HCT116 (cell line): Measurements from ENCODE around the gene ARMH3. TPM values are rescaled to one million over a fixed set of nuclear protein-coding genes. Genes with fewer than 3 reads are reported as not detected.

Experiments used
- ATAC-seq: fragments of 200-7000 bp; cut with Tn5 transposase; 2 replicates; pipeline ENCODE4 v1.9.1; 2020; ENCODE audit warnings: mild to moderate bottlenecking, moderate library complexity
- BruUV-seq: library from RNA; stranded (reverse); fragments of 400-500 nt; replicated peaks from 2 replicates; lab custom pipeline; 2021; lab: Mats Ljungman, UMichigan
- CTCF ChIA-PET: fragments of 300-600 bp; sonication (Branson Sonifier 250); formaldehyde crosslinking; loops from one replicate; lab custom pipeline; 2021; ENCODE audit warnings: antibody characterized with exemption; lab: Charles Lee
- POLR2A ChIA-PET: fragments of 300-600, 350-600 bp; sonication (Branson Sonifier 250); formaldehyde crosslinking; loops from one replicate; lab custom pipeline; 2021; ENCODE audit warnings: antibody characterized with exemption; lab: Charles Lee
- RAD21 ChIA-PET, 2 experiments: fragments of 300-600 bp; sonication (Branson Sonifier 250); formaldehyde crosslinking; loops; one replicate each; lab custom pipeline; 2023; ENCODE audit warnings: low total read pairs in 2 of 2; ENCODE audit not compliant: uncharacterized antibody in 2 of 2, unreplicated experiment in 2 of 2, low non-redundant PET in 1 of 2; lab: Charles Lee
- DNase-seq: peaks from one replicate; pipeline ENCODE4 v3.0.0-alpha.2; 2010; ENCODE audit warnings: low read depth, low spot score
- H2AFZ ChIP-seq: fragments of 200-600 bp; shearing (Covaris generic), sonication (generic); 2 replicates; pipeline ENCODE4 v1.6.1; 2017; ENCODE audit warnings: low read depth, mixed run types, mixed read lengths, antibody characterized with exemption, low read length; ENCODE audit not compliant: poor library complexity, severe bottlenecking
- H3K27ac ChIP-seq: 2 replicates; pipeline ENCODE4 v1.5.1; 2012; ENCODE audit warnings: low read depth, low read length
- H3K27me3 ChIP-seq: fragments of 200-600 bp; sonication (generic); 2 replicates; pipeline ENCODE4 v1.6.1; 2016; ENCODE audit warnings: mixed run types, low read length, mixed read lengths; ENCODE audit not compliant: insufficient read depth
- H3K36me3 ChIP-seq, 2 experiments: fragments of 200-500 bp in 1 of 2; fragments of 200-600 bp in 1 of 2; sonication (Bioruptor generic) in 1 of 2; sonication (generic) in 1 of 2; 2 replicates each; pipeline versions ENCODE4 v1.5.1 to v1.6.1; 2014 to 2016; ENCODE audit warnings: low read length in 2 of 2, inconsistent platforms in 1 of 2, mixed read lengths in 1 of 2, mixed run types in 1 of 2; ENCODE audit not compliant: insufficient read depth in 2 of 2, control insufficient read depth in 1 of 2
- H3K4me1 ChIP-seq, 2 experiments: fragments of 200-600 bp in 1 of 2; sonication (generic) in 1 of 2; 2 replicates each; pipeline versions ENCODE4 v1.5.1 to v1.6.1; 2012 to 2017; ENCODE audit warnings: low read length in 2 of 2, inconsistent platforms in 1 of 2, mild to moderate bottlenecking in 1 of 2, mixed read lengths in 1 of 2, mixed run types in 1 of 2, moderate library complexity in 1 of 2; ENCODE audit not compliant: insufficient read depth in 2 of 2, control insufficient read depth in 1 of 2
- H3K4me2 ChIP-seq: fragments of 200-600 bp; sonication (generic); 2 replicates; pipeline ENCODE4 v1.6.1; 2017; ENCODE audit warnings: mixed run types, low read length, mixed read lengths
- H3K4me3 ChIP-seq, 2 experiments: fragments of 200-600 bp in 1 of 2; sonication (generic) in 1 of 2; replicated peaks in 1 of 2; 2 replicates each; pipeline ENCODE4 v1.5.1; 2011 to 2016; ENCODE audit warnings: low read length in 2 of 2, control low read depth in 1 of 2, low read depth in 1 of 2, mild to moderate bottlenecking in 1 of 2, mixed read lengths in 1 of 2, mixed run types in 1 of 2
- H3K79me2 ChIP-seq: fragments of 200-600 bp; sonication (generic); 2 replicates; pipeline ENCODE4 v1.6.1; 2017; ENCODE audit warnings: mild to moderate bottlenecking, mixed run types, low read length, moderate library complexity, mixed read lengths; ENCODE audit not compliant: insufficient read depth
- H3K9ac ChIP-seq: fragments of 200-600 bp; sonication (generic); 2 replicates; pipeline ENCODE4 v1.6.1; 2016; ENCODE audit warnings: low read length, mixed read lengths
- H3K9me2 ChIP-seq: fragments of 200-600 bp; sonication (generic), shearing (Covaris generic); 2 replicates; pipeline ENCODE4 v1.6.1; 2017; ENCODE audit warnings: mixed run types, mild to moderate bottlenecking, moderate library complexity; ENCODE audit not compliant: insufficient read depth
- H3K9me3 ChIP-seq, 2 experiments: fragments of 200-500 bp in 1 of 2; fragments of 200-600 bp in 1 of 2; sonication (Bioruptor generic) in 1 of 2; sonication (generic) in 1 of 2; 2 replicates each; pipeline ENCODE4 v1.6.1; 2014 to 2017; ENCODE audit warnings: low read length in 2 of 2, mixed read lengths in 2 of 2, inconsistent platforms in 1 of 2, low read depth in 1 of 2, mild to moderate bottlenecking in 1 of 2, mixed run types in 1 of 2, moderate library complexity in 1 of 2; ENCODE audit not compliant: control insufficient read depth in 1 of 2, insufficient read depth in 1 of 2
- H4K20me1 ChIP-seq: fragments of 200-600 bp; sonication (generic), shearing (Covaris generic); 2 replicates; pipeline ENCODE4 v1.6.1; 2017; ENCODE audit warnings: mixed run types, mild to moderate bottlenecking, moderate library complexity; ENCODE audit not compliant: insufficient read depth
- ATF3 ChIP-seq: IDR thresholded peaks from 2 replicates; pipeline ENCODE4 v1.6.1; 2012
- CBX3 ChIP-seq: IDR thresholded peaks from 2 replicates; pipeline ENCODE4 v1.6.1; 2012; ENCODE audit warnings: low read depth
- CTCF ChIP-seq, 3 experiments: fragments of 200-600 bp in 1 of 3; sonication (generic) in 1 of 3; IDR thresholded peaks in 2 of 3; conservative IDR thresholded peaks in 1 of 3; 2 replicates each; pipeline ENCODE4 v1.5.1; 2012 to 2017; ENCODE audit warnings: low read depth in 2 of 3, low read length in 2 of 3, antibody characterized with exemption in 1 of 3, borderline replicate concordance in 1 of 3, control low read depth in 1 of 3, mild to moderate bottlenecking in 1 of 3, mixed read lengths in 1 of 3, mixed run types in 1 of 3, moderate library complexity in 1 of 3; ENCODE audit not compliant: insufficient read depth in 1 of 3
- ELF1 ChIP-seq: IDR thresholded peaks from 2 replicates; pipeline ENCODE4 v1.6.1; 2012; ENCODE audit warnings: low read depth, borderline replicate concordance
- YY1 ChIP-seq: IDR thresholded peaks from 2 replicates; pipeline ENCODE4 v1.6.1; 2011; ENCODE audit warnings: low read length, low read depth, moderate library complexity, mild to moderate bottlenecking; ENCODE audit not compliant: insufficient replicate concordance; ENCODE audit errors: extremely low read depth
- ZNF274 ChIP-seq: fragments of 200-500 bp; sonication (Bioruptor generic); IDR thresholded peaks from 2 replicates; pipeline ENCODE4 v1.6.1; 2014; ENCODE audit warnings: mild to moderate bottlenecking, low read depth, low read length, inconsistent platforms
- intact Hi-C: fragments of 100-400 bp; cut with micrococcal nuclease; formaldehyde crosslinking; loops from 2 replicates; pipeline ENCODE4 v1.10.0; 2022
- total RNA-seq: library from RNA; stranded (reverse); gene quantifications from one replicate; pipeline ENCODE4 v1.2.1, GENCODE V29; 2021; ENCODE audit not compliant: unreplicated experiment

Gene ARMH3
- total RNA-seq, 1 experiment from 2014 or later: 30.4 TPM

GRCh38 chr10:101997803-101998202, 58.2 kb downstream of the ARMH3 start:
- ChIA-PET RAD21 (no interaction called here), POLR2A (interaction anchor here (0.6 to 0.8 kb wide), 2 partner anchors 10 to 107 kb away, joined by 3 to 4 read pairs; no protein-coding TSS in a partner anchor), CTCF (interaction anchor here (1.2 to 2.8 kb wide), 4 partner anchors 12 to 162 kb away, joined by 4 to 17 read pairs (median 12); no protein-coding TSS in a partner anchor)
- DNase-seq: no peak
- Histone ChIP-seq H3K4me1 (peaks cover 7 to 17% of the 10 kb centered on the region in 2 experiments; a peak in 3 of 4 replicates), H2AFZ (no peak overlapping the region), H3K27me3 (no peaks in the 10 kb centered on the region), H3K4me2 (no peak overlapping the region), H3K9ac (no peak overlapping the region), H3K9me3 (no peaks in the 10 kb centered on the region), H3K79me2 (no peaks in the 10 kb centered on the region), H4K20me1 (no peaks in the 10 kb centered on the region), H3K4me3 (no peak overlapping the region), H3K9me2 (no peaks in the 10 kb centered on the region), H3K27ac (no peak overlapping the region), H3K36me3 (peaks cover 8 to 24% of the 10 kb centered on the region in 2 experiments; a peak in 3 of 4 replicates)
- no peak for ATAC-seq
- intact Hi-C loops: no loop called here
- no peak for TF ChIP-seq ZNF274
- TF ChIP-seq CTCF (IDR thresholded peaks at IDR 0.05 in 2 of 3, conservative IDR thresholded peaks at IDR 0.05 in 1 of 3; ENCODE audit: borderline replicate concordance in 1 of 3, insufficient read depth in 1 of 3, low read depth in 2 of 3, low read length in 2 of 3): no peak
- no peak for TF ChIP-seq ELF1
- no peak for TF ChIP-seq ATF3
- TF ChIP-seq YY1: no peak
- no peak for TF ChIP-seq CBX3
- BruUV-seq: no TSS peak
